OCI-LY3 (cell line): ENCODE measurements around the gene ZNF578.

Experiments used
- EZH2phosphoT487 ChIP-seq: fragments of 200-600 bp; shearing (Covaris generic); IDR thresholded peaks from 2 replicates; pipeline ENCODE4 v1.6.1; 2018; ENCODE audit warnings: antibody characterized with exemption, mixed run types, low read depth
- TF ChIP-seq, protein P1 (sequence below): fragments of 200-600, 300-600 bp; sonication (generic); IDR thresholded peaks from 2 replicates; pipeline ENCODE4 v1.5.1; 2014; ENCODE audit warnings: antibody characterized with exemption, low read length, low read depth

DNA sequence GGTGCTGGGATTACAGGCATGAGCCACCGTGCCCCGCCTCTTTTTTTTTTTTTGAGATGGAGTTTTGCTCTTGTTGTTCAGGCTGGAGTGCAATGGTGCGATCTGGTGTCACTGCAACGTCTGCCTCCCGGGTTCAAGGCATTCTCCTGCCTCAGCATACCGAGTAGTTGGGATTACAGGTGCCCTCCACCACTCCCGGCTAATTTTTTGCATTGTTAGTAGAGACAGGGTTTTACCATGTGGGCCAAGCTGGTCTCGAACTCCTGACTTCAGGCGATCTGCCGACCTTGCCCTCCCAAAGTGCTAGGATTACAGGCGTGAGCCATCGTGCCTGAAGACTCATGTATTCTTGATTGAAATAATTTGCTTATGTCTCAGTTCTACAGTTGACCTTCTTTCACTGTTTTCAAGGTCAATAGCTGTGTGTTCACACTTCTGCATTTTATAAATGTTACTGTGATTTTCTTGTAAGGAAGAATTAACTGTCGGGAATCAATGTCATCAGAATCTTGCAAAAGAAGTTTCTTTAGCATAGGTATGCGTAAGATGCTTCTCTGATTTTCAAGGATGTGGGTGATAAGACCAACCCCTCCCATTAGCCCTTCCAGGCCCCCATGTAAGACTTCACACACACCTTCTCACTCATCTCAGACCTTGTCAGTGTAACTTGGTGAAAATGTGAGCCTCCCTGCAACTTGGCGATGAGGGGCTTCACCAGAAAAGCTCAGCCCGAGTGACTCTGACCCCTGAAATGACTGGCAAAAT, 104.1 kb downstream of the ZNF578 start:
- TF ChIP-seq, protein P1, sequence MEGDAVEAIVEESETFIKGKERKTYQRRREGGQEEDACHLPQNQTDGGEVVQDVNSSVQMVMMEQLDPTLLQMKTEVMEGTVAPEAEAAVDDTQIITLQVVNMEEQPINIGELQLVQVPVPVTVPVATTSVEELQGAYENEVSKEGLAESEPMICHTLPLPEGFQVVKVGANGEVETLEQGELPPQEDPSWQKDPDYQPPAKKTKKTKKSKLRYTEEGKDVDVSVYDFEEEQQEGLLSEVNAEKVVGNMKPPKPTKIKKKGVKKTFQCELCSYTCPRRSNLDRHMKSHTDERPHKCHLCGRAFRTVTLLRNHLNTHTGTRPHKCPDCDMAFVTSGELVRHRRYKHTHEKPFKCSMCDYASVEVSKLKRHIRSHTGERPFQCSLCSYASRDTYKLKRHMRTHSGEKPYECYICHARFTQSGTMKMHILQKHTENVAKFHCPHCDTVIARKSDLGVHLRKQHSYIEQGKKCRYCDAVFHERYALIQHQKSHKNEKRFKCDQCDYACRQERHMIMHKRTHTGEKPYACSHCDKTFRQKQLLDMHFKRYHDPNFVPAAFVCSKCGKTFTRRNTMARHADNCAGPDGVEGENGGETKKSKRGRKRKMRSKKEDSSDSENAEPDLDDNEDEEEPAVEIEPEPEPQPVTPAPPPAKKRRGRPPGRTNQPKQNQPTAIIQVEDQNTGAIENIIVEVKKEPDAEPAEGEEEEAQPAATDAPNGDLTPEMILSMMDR = no peak
- no peak for TF ChIP-seq EZH2phosphoT487
